H1 (cell line): ENCODE measurements around the gene GRIK4. TPM values are rescaled to one million over a fixed set of nuclear protein-coding genes. Genes with fewer than 3 reads are reported as not detected.

Experiments used
- CTCF ChIA-PET: fragments of 300-600 bp; sonication (Branson Sonifier 250); formaldehyde crosslinking; loops from one replicate; lab custom pipeline; 2021; ENCODE audit not compliant: partially characterized antibody; lab: Charles Lee
- POLR2A ChIA-PET: fragments of 300-600 bp; sonication (Branson Sonifier 250); formaldehyde crosslinking; loops from one replicate; lab custom pipeline; 2021; ENCODE audit warnings: inconsistent platforms; ENCODE audit not compliant: partially characterized antibody; lab: Charles Lee
- DNase-seq, 2 experiments: peaks; one replicate each; pipeline versions ENCODE4 v3.0.0 to v3.0.0-alpha.2; 2010 to 2022; ENCODE audit warnings: low spot score in 2 of 2, low read depth in 1 of 2, mixed read lengths in 1 of 2
- FAIRE-seq: peaks from 2 replicates; lab custom pipeline; 2011; peaks lifted over from hg19 to GRCh38; lab: Jason Lieb, UNC
- H2AFZ ChIP-seq: 2 replicates; pipeline ENCODE4 v1.8.1; 2012; ENCODE audit warnings: low read length, inconsistent platforms
- H2AK5ac ChIP-seq: 2 replicates; pipeline ENCODE4 v1.6.1; 2013; ENCODE audit warnings: low read depth, low read length
- H2BK120ac ChIP-seq: replicated peaks from 2 replicates; pipeline ENCODE3; 2013; ENCODE audit warnings: low read depth, low read length, inconsistent platforms
- H2BK12ac ChIP-seq: 2 replicates; pipeline ENCODE4 v1.6.1; 2013; ENCODE audit warnings: low read depth, low read length
- H2BK15ac ChIP-seq: 2 replicates; pipeline ENCODE4 v1.6.1; 2013; ENCODE audit warnings: low read length
- H2BK20ac ChIP-seq: 2 replicates; pipeline ENCODE4 v1.6.1; 2013; ENCODE audit warnings: low read length
- H2BK5ac ChIP-seq: 2 replicates; pipeline ENCODE4 v1.6.1; 2013; ENCODE audit warnings: low read depth, low read length
- H3K14ac ChIP-seq: 2 replicates; pipeline ENCODE4 v1.6.1; 2013; ENCODE audit warnings: inconsistent platforms; ENCODE audit not compliant: insufficient read length
- H3K18ac ChIP-seq: 2 replicates; pipeline ENCODE4 v1.6.1; 2013; ENCODE audit warnings: low read length; ENCODE audit errors: extremely low read depth
- H3K23ac ChIP-seq: 2 replicates; pipeline ENCODE4 v1.6.1; 2013; ENCODE audit warnings: inconsistent platforms; ENCODE audit not compliant: insufficient read length
- H3K23me2 ChIP-seq: 2 replicates; pipeline ENCODE4 v1.6.1; 2013; ENCODE audit warnings: low read depth, low read length
- H3K27ac ChIP-seq: 2 replicates; pipeline ENCODE4 v1.6.1; 2011; ENCODE audit warnings: low read depth, low read length, inconsistent platforms
- H3K27me3 ChIP-seq, 4 experiments: replicated peaks in 1 of 4; 1 replicate in 1 of 4; 2 replicates in 3 of 4; pipeline versions ENCODE4 v1.6.1 to v1.8.1; 2011 to 2013; ENCODE audit warnings: low read length in 3 of 4, mild to moderate bottlenecking in 3 of 4, inconsistent platforms in 2 of 4, mixed read lengths in 2 of 4, moderate library complexity in 1 of 4; ENCODE audit not compliant: control insufficient read depth in 3 of 4, insufficient read depth in 3 of 4; ENCODE audit errors: extremely low read depth in 1 of 4
- H3K36me3 ChIP-seq, 4 experiments: 2 replicates each; pipeline versions ENCODE4 v1.6.1 to v1.8.1; 2011 to 2013; ENCODE audit warnings: mild to moderate bottlenecking in 4 of 4, low read length in 3 of 4, moderate library complexity in 2 of 4, control low read depth in 1 of 4, inconsistent platforms in 1 of 4; ENCODE audit not compliant: insufficient read depth in 4 of 4, control insufficient read depth in 2 of 4
- H3K4ac ChIP-seq: replicated peaks from 2 replicates; pipeline ENCODE3; 2013; ENCODE audit warnings: low read length, low read depth, mixed read lengths, inconsistent platforms; ENCODE audit not compliant: insufficient read length
- H3K4me1 ChIP-seq, 4 experiments: replicated peaks in 1 of 4; 1 replicate in 1 of 4; 2 replicates in 3 of 4; pipeline versions ENCODE4 v1.6.1 to v1.8.1; 2011 to 2013; ENCODE audit warnings: low read length in 3 of 4, inconsistent platforms in 2 of 4, mixed read lengths in 1 of 4; ENCODE audit not compliant: insufficient read depth in 4 of 4, control insufficient read depth in 3 of 4
- H3K4me2 ChIP-seq, 2 experiments: 2 replicates each; pipeline versions ENCODE4 v1.6.1 to v1.8.1; 2011 to 2013; ENCODE audit warnings: low read depth in 2 of 2, low read length in 2 of 2, control low read depth in 1 of 2, inconsistent platforms in 1 of 2, mild to moderate bottlenecking in 1 of 2; ENCODE audit not compliant: insufficient read depth in 1 of 2
- H3K4me3 ChIP-seq, 4 experiments: fragments of 200-600, 300-600 bp in 1 of 4; sonication (generic), shearing (Covaris generic), sonication (Bioruptor Twin) in 1 of 4; 2 replicates each; pipeline versions ENCODE4 v1.5.1 to v1.8.1; 2011 to 2016; ENCODE audit warnings: low read length in 4 of 4, low read depth in 3 of 4, control low read depth in 2 of 4, inconsistent platforms in 2 of 4, mild to moderate bottlenecking in 2 of 4, mixed read lengths in 1 of 4, moderate library complexity in 1 of 4; ENCODE audit not compliant: insufficient read depth in 2 of 4; ENCODE audit errors: extremely low read depth in 1 of 4
- H3K56ac ChIP-seq: replicated peaks from 2 replicates; pipeline ENCODE3; 2013; ENCODE audit warnings: low read depth, mild to moderate bottlenecking, mixed read lengths, low read length, inconsistent platforms; ENCODE audit not compliant: insufficient read length
- H3K79me1 ChIP-seq: 2 replicates; pipeline ENCODE4 v1.6.1; 2013; ENCODE audit warnings: low read depth, low read length, control low read depth
- H3K79me2 ChIP-seq, 2 experiments: 2 replicates each; pipeline versions ENCODE4 v1.6.1 to v1.8.1; 2012 to 2013; ENCODE audit warnings: low read length in 2 of 2, mild to moderate bottlenecking in 2 of 2, inconsistent platforms in 1 of 2; ENCODE audit not compliant: insufficient read depth in 2 of 2, control insufficient read depth in 1 of 2
- H3K9ac ChIP-seq, 4 experiments: replicated peaks in 1 of 4; 1 replicate in 1 of 4; 2 replicates in 3 of 4; pipeline versions ENCODE4 v1.6.1 to v1.8.1; 2011 to 2013; ENCODE audit warnings: low read depth in 3 of 4, low read length in 3 of 4, control low read depth in 2 of 4, mild to moderate bottlenecking in 2 of 4, moderate library complexity in 2 of 4, inconsistent platforms in 1 of 4; ENCODE audit errors: extremely low read depth in 1 of 4
- H3K9me3 ChIP-seq, 2 experiments: 2 replicates each; pipeline versions ENCODE4 v1.6.1 to v1.8.1; 2012 to 2013; ENCODE audit warnings: mild to moderate bottlenecking in 2 of 2, moderate library complexity in 2 of 2, control low read depth in 1 of 2, inconsistent platforms in 1 of 2, low read depth in 1 of 2, low read length in 1 of 2, mixed read lengths in 1 of 2; ENCODE audit not compliant: insufficient read depth in 2 of 2
- H4K20me1 ChIP-seq, 2 experiments: replicated peaks in 1 of 2; 2 replicates each; pipeline versions ENCODE3 to v1.8.1; 2011 to 2013; ENCODE audit warnings: inconsistent platforms in 2 of 2, low read length in 2 of 2, mild to moderate bottlenecking in 1 of 2; ENCODE audit not compliant: insufficient read depth in 2 of 2, control insufficient read depth in 1 of 2
- H4K5ac ChIP-seq: 2 replicates; pipeline ENCODE4 v1.6.1; 2013; ENCODE audit warnings: low read length, low read depth, mixed read lengths, inconsistent platforms; ENCODE audit not compliant: insufficient read length
- H4K8ac ChIP-seq: 2 replicates; pipeline ENCODE4 v1.8.0; 2013; ENCODE audit warnings: mild to moderate bottlenecking, moderate library complexity, low read length, inconsistent platforms; ENCODE audit not compliant: insufficient read depth; ENCODE audit errors: extremely low read depth
- H4K91ac ChIP-seq: replicated peaks from 2 replicates; pipeline ENCODE3; 2013; ENCODE audit warnings: low read length, mixed read lengths, inconsistent platforms; ENCODE audit not compliant: insufficient read length
- ATF2 ChIP-seq: IDR thresholded peaks from 2 replicates; pipeline ENCODE4 v1.6.1; 2012; ENCODE audit warnings: low read length, inconsistent platforms
- CBX8 ChIP-seq: fragments of 300-800, 300-1000 bp; sonication (generic); IDR thresholded peaks from 2 replicates; pipeline ENCODE4 v1.7.1; 2016; ENCODE audit warnings: low read depth, low read length, borderline replicate concordance
- GABPA ChIP-seq: IDR thresholded peaks from 2 replicates; pipeline ENCODE4 v1.6.1; 2011; ENCODE audit warnings: mild to moderate bottlenecking, low read length, moderate library complexity, borderline replicate concordance; ENCODE audit not compliant: insufficient read depth
- HDAC2 ChIP-seq, 2 experiments: fragments of 300-600 bp in 1 of 2; sonication (generic) in 1 of 2; IDR thresholded peaks; 2 replicates each; pipeline ENCODE4 v1.6.1; 2011 to 2012; ENCODE audit warnings: low read depth in 2 of 2, low read length in 2 of 2, mild to moderate bottlenecking in 2 of 2, moderate library complexity in 2 of 2, borderline replicate concordance in 1 of 2, inconsistent platforms in 1 of 2
- MAX ChIP-seq: IDR thresholded peaks from 2 replicates; pipeline ENCODE4 v1.6.1; 2012; ENCODE audit warnings: inconsistent platforms
- NANOG ChIP-seq: IDR thresholded peaks from 2 replicates; pipeline ENCODE4 v1.6.1; 2011; ENCODE audit warnings: low read length, low read depth, mild to moderate bottlenecking, inconsistent platforms; ENCODE audit not compliant: insufficient read depth, poor library complexity, severe bottlenecking
- PHF8 ChIP-seq: fragments of 200-600 bp; sonication (generic); conservative IDR thresholded peaks from 2 replicates; pipeline ENCODE4 v1.7.1; 2012; ENCODE audit warnings: low read depth, mild to moderate bottlenecking, inconsistent platforms, low read length, moderate library complexity
- RAD21 ChIP-seq, 2 experiments: IDR thresholded peaks in 1 of 2; conservative IDR thresholded peaks in 1 of 2; 2 replicates each; pipeline ENCODE4 v1.6.1; 2011; ENCODE audit warnings: low read depth in 2 of 2, low read length in 2 of 2, improper control_type of control experiment in 1 of 2, inconsistent platforms in 1 of 2, mild to moderate bottlenecking in 1 of 2, moderate library complexity in 1 of 2
- SIRT6 ChIP-seq: IDR thresholded peaks from one replicate; pipeline ENCODE4 v1.7.1; 2012; ENCODE audit warnings: low read length, inconsistent platforms
- YY1 ChIP-seq: IDR thresholded peaks from 2 replicates; pipeline ENCODE4 v1.6.1; 2011; ENCODE audit warnings: low read depth, mild to moderate bottlenecking, low read length
- ZNF274 ChIP-seq: IDR thresholded peaks from 2 replicates; pipeline ENCODE4 v1.7.0; 2012; ENCODE audit warnings: low read length, borderline replicate concordance; ENCODE audit errors: extremely low read depth
- WGBS, 2 experiments: shearing (Covaris generic) in 1 of 2; methylation state at CpG; one replicate each; pipeline versions ENCODE4 v1.1.6 to v1.1.7; 2013 to 2015; ENCODE audit warnings: low lambda C conversion rate in 2 of 2, mixed read lengths in 2 of 2, inconsistent platforms in 1 of 2, low coverage in 1 of 2, missing lambda C conversion rate in 1 of 2; ENCODE audit not compliant: insufficient replicate concordance in 2 of 2, insufficient coverage in 1 of 2, insufficient read length in 1 of 2; ENCODE audit errors: extremely low coverage in 1 of 2, missing lambda C conversion rate in 1 of 2; 5-methylcytosine and 5-hydroxymethylcytosine counted together
- polyA plus RNA-seq, 7 experiments: library from polyadenylated mRNA; depleted of rRNA in 3 of 7; stranded (reverse) in 5 of 7; unstranded in 2 of 7; fragments of >200 nt in 5 of 7; fragments of 200-250 nt in 2 of 7; gene quantifications; 1 replicate in 5 of 7; 2 replicates in 1 of 7; 4 replicates in 1 of 7; pipeline versions ENCODE4 v1.2.1 to v1.2.3, GENCODE V29; 2011 to 2013; ENCODE audit warnings: missing spikeins in 2 of 7, mixed read lengths in 2 of 7
- total RNA-seq: library from RNA; stranded (reverse); fragmentation: NEBNext Ultra II Directional; extraction: Animal tissue kit (Norgen Biotek cat#: 25700); gene quantifications from 2 replicates; pipeline ENCODE4 v1.2.1, GENCODE V29; 2021

GRIK4 gene
- total and polyA plus RNA-seq, 2 of the 8 experiments (the other 6 are each of a cell fraction or from before 2014, with no cell fraction given), result 1.2 to 2.9 TPM

- no peak overlapping the region for H2BK120ac ChIP-seq
- no peaks in the 10 kb centered on the region for H3K9me3 ChIP-seq
- H3K14ac ChIP-seq, result no peak overlapping the region
- H3K79me1 ChIP-seq, result no peaks in the 10 kb centered on the region
- no peak overlapping the region for H2BK12ac ChIP-seq
- no peak overlapping the region for H4K91ac ChIP-seq
- no peaks in the 10 kb centered on the region; the same call in none of the 2 replicates for H3K23me2 ChIP-seq
- H3K23ac ChIP-seq, result no peak overlapping the region
- no peak overlapping the region for H3K4me3 ChIP-seq
- H4K5ac ChIP-seq, result no peak overlapping the region
- DNase-seq, result no peak
- no peak overlapping the region for H3K27ac ChIP-seq
- H3K79me2 ChIP-seq, result no peaks in the 10 kb centered on the region
- H4K20me1 ChIP-seq, result no peaks in the 10 kb centered on the region
- no peak overlapping the region for H3K9ac ChIP-seq
- H3K56ac ChIP-seq, result no peak overlapping the region
- ChIA-PET CTCF (no interaction called here), POLR2A (no interaction called here)
- no peak for FAIRE-seq
- H2BK15ac ChIP-seq, result no peak overlapping the region
- H2AFZ ChIP-seq, result no peak overlapping the region
- H3K4me2 ChIP-seq, result no peak overlapping the region; a peak in 1 of 4 replicates
- H3K18ac ChIP-seq, result peak overlapping the region; percentile 48; the same call in 1 of the 2 replicates
- H3K4me1 ChIP-seq, result peaks cover 7 to 28% (median 16%) of the 10 kb centered on the region in 4 experiments
- H3K27me3 ChIP-seq, result no peaks in the 10 kb centered on the region; a peak in 1 of 7 replicates
- H3K36me3 ChIP-seq, result no peaks in the 10 kb centered on the region
- 78% methylated on average over 4 of the region's 5 CpGs; no CpG with 5 or more reads in 1 of the 2 experiments for WGBS, 2 experiments
- H3K4ac ChIP-seq, result no peak overlapping the region
- no peak overlapping the region for H4K8ac ChIP-seq
- no peak overlapping the region for H2BK20ac ChIP-seq
- H2BK5ac ChIP-seq, result no peak overlapping the region
- H2AK5ac ChIP-seq, result no peak overlapping the region
- TF ChIP-seq RAD21 (IDR thresholded peaks at IDR 0.05 in 1 of 2, conservative IDR thresholded peaks at IDR 0.05 in 1 of 2; ENCODE audit: low read depth in 2 of 2, low read length in 2 of 2) (no peak), SIRT6 (no peak), ATF2 (no peak), PHF8 (no peak), GABPA (no peak), HDAC2 (IDR thresholded peaks at IDR 0.05; ENCODE audit: borderline replicate concordance in 1 of 2, low read depth in 2 of 2, low read length in 2 of 2) (no peak), YY1 (no peak), CBX8 (no peak), MAX (no peak), ZNF274 (no peak), NANOG (no peak)
Observed at GRCh38 chr11:120550007-120550406, 38.5 kb downstream of the GRIK4 start.
